Left lobe of liver (tissue), 2 donors: ENCODE measurements around the gene GAB2. TPM values are rescaled to one million over a fixed set of nuclear protein-coding genes. Genes with fewer than 3 reads are reported as not detected.
A peak's percentile ranks its signal among the peaks of the same experiment; 100 is the strongest.

Experiments
- ATAC-seq: fragments of 200-7000 bp; cut with Tn5 transposase; one replicate; pipeline ENCODE4 v1.9.1; 2020; ENCODE audit warnings: mild to moderate bottlenecking, moderate library complexity
- DNase-seq: peaks from one replicate; pipeline ENCODE4 v3.0.0-alpha.2; 2020; ENCODE audit warnings: low spot score
- total RNA-seq: library from RNA; stranded (reverse); gene quantifications from one replicate; pipeline ENCODE4 v1.2.1, GENCODE V29; 2021
- donor health status: DM: no; HTN: no; CAD: no; lungs with moderate emphysema.
- donor health status: DM: no; HTN: yes; CAD: no.

Gene GAB2
- total RNA-seq, 1 donor from 2014 or later: 4.5 TPM

DNA sequence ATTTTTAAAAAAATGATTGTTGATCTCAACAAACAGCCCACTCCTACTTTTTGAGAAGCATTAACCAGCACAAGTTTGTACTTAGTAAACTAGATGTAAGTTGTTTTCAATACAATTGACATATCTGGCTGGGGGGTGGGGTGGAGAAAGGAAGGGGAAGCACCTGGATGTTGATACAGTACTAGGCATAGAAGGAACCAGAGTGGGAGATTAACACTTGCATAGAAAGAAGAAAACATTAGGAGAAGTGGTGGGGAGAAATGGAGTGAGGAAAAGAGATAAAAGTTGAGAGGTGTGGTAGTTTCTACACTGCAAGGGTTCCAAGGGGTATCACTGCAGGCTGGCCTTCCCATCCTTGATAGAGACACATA, 10.6 kb upstream of the GAB2 start:
- ATAC-seq (no peak), DNase-seq (no peak)

DNA sequence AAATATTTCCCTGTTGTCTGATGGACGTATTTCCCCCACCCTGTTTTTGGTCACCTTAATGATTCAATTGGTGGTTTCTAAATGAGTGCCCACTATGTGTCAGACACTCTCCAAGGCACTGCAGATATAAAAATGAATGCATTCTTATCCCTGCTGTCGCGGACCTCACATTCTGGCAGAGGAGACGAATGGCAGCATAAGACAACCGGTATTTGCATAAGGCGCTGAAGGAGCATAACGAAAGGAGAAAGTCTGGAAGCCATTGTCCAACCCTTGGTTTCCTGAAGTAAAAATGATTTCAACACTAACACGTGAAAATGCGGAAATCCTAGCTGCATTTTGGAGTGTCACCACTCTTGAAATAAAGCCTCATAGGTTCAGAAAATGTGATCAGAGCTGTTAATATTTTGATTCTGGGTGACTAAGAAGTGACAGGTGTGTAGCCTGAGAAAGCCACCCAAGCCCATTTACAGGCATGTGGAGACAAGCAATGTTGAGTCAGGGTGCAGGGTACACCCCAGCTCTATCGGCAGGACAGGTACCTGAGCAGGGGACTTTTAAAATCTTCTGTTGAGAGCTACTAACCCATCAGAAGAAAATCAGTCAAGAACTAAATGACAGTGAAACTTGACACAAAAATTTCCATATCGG, 10.1 kb upstream of the GAB2 start:
- ATAC-seq: no peak
- no peak for DNase-seq

DNA sequence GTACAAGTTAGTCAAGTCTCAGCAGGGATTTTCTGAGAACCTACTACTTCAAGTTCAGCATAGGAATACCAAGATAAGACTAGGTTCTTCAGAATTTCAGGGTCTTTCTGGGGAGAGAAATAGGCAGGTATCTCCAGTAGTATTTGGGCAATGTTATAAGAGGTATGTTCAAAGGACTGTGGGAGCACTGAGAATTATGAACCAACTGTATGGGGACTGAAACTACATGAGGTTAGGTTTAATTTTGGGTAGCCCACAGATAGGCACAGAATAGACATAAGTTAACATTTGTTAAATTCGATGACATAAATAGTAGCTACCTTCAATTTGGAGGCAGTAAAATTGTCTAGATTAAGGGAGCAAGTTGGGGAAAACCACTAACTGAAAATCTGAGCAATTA, 9.2 kb upstream of the GAB2 start:
- no peak for DNase-seq
- ATAC-seq: no peak

DNA sequence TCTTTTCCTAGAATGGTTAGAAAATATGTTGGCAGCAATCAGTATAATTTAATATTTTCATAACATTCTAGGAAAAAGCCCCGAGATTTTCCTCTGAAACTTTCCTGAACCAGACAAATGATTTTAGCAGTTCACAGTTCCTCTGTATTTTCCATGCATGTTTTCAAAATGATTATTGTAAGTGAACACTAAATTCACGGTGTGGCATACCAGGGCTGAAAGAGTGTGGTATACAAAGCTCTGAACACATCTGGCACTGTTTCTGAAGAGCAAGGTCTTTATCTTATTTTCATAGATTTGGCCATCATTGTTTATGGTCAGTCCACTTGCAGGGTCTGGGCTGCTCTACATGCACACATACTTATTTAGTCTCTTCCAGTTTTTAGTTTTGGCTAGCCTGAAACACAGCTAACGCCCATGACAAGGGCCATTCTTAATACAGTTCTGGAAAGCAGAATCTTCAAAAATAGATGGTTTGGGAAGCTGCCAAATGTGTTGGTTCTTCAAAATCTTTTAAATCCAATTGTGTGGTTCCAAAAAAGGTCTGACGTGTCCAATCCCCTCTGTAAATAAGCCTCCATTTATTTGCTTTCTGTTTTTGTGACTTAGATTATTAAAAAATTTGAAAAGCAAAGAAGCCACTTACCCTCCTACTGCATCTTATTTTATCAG, 7.9 kb upstream of the GAB2 start:
- ATAC-seq (no peak), DNase-seq (no peak)

DNA sequence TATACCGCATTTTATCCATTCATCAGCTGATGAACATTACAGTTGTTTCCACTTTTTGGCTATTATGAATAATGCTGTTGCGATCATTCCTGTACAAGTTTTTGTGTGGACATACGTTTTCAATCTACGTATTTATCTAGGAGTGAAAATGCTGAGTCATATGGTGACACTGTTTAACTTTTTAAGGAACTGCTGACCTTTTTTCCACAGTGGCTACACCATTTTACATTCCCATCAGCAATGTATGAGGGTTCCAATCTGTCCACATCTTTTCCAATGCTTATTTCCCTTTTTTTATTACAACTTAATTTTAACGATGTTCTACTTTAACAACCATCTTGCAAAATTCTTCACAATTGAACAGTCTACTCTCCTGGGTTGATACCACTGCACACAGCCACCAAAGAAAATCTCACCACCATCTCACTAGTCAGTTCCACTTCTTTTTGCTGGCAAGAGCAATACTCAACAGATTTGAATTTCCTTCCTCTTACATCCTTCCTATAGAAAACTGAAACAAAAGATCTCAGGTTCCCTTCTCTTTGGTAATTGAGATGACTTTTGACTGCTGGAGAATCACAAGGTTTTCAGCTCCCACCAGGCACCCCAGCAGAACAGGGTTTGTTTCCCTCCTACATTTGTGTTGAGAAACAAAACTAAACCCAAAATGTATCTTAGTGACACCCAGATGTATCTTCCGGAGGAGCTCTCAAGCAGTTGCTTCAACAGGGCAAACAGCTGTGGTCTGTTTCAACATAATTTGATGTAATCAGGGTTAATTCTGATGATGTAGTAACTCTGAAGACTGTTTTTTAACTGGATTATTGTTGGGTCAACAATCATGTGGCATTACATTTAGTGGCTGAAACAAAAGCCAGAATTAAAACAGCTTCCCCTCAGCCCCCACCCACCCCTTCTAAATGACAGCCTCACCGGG, 7.0 kb upstream of the GAB2 start:
- ATAC-seq (no peak), DNase-seq (no peak)

DNA sequence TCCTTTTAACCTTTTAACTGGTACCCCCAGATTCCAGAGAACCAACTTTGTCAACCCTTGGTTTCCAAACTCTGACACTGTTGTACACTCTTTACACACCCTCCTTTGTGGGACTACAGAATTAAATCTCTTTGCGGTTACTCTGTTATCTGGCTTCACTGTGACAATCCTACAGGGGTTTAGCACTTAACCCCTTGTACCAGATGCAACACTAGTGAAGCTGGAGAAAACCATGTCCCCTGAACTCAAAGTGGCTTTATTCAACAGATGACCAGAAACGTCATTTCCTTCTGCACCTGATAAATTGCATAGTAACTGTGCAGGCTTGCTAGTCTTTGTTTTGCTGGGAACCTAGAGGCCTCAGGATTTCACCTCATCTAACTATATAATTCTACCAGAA, 5.6 kb upstream of the GAB2 start:
- no peak for DNase-seq
- ATAC-seq: no peak

DNA sequence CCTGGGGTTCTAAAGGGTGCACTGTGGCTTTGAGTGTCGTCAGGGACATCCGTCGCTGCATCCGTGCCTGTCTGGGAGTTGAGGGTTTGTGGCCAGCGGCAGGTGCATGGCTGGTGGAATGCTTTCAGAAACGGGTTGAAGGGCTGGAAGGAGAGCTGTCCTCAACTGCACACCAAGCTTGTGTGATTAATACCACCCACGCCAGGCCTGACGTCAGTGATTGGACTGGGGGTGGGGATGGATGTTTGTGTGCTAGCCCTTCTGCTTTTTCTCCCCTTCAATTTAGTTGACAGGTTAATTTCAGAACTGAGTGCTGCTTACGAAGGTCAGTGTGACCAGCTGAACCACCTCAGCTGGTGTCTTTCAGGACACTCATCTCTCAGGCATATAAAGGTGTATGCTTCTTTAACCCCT, 3.2 kb upstream of the GAB2 start:
- no peak for DNase-seq
- ATAC-seq: no peak

DNA sequence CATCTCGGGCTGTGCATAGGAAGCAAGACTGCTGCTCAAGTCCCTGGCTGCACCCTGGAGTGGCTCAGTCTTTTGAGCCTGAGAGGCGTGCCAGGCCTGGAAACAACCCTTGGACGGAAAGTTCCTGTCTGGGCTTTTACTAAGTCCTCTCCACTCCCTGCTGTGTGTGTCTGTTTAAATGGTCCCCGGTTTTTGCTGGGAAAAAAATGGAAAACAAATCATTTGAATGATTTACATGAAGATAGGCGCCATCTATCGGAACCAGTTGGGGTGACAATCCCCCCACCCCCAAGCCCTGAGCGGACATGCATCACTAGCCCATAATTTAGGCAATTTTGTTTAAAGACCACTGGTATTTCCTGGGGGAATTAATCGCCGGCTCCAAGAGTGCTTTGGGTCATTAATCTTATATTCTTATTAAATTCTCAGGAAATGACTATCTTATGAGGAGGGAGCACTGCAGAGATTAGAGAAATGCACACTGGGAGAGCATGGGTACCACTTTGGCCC, 2.7 kb upstream of the GAB2 start:
- ATAC-seq (peak; percentile 5), DNase-seq (peak; percentile 57)

DNA sequence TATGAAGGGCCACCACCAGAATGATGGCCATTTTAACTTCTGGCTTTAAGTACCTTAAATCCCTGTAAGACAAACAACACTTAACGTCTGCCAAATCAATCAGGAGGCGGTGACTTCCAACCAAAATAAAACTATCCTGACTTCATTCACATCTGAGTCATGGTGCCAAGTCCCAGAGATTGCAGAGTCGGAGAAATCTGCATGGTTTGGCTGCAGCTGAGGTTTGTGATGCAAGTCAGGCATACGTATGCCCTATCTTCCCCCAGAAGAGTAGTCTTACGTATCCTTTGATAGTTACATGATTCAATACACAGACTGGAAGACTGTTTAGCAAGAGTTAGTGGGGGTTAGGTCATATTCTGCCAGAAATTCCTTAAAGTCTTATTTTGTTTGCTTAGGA, 1.7 kb upstream of the GAB2 start:
- ATAC-seq: peak; percentile 17
- DNase-seq: peak; percentile 58

DNA sequence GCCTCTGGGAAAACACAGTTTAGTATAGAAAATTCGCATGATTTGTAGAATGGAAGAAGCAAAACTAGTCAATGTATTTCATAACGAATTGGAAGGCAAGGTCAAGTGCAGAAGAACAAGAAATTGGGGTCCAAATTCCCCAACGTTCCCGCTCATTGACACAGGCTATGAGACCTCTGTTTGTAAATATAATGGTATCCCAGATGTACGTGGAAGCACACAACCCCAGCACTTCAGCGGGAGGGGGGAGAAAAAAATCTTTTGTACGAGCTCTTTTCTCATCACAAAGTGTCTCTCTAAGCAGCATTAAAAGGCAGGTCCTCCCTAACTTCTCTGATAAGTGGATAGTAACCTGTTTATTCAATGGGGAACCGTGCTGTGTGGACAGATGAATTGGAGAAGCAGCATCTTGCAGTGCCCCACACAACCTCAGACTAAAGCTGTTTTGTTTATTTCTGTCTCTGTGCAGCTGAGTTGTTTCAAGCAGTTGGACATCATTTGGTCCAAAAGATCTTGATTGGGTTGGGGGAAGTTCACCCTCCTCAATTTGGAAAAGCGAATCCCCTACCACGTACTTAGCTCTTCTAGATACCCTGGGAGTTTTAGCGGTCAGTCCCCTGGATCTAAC, 1.1 kb upstream of the GAB2 start:
- DNase-seq: no peak
- no peak for ATAC-seq

DNA sequence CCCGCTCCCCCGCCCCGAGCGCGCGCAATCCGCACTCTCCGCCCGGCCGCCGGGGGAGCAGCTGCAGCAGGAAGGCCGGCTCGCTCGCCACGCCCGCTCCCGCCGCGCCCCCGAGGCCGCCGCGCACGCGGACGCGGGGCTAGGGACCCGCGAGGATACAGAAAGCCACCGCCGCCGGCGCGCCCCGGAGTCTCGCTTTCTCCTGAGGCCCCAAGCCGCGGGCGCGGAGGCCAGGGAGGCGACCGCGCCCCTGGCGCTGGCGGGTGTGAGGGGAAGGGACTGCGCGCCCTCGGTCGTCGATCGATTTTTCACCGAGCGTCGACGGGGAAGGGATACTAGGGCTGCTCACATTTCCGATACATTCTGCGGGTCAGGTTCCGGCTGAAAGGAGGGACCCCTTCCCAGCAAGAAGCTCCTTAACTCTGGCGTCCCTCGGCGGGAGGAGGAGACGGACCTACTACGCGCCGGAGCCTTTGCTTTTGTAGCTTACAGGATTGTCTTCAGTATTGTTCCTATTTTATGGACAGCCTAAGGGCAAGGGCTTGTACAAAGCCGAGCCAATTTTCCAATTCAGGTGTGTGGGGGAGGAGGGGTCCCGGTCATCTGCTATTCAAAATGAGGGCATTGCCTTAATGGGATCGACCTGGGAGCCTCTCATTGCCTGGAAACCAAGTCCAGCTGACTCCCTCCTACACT, 416 bp upstream of the GAB2 start:
- peak; percentile 82 for DNase-seq
- peak; percentile 81 for ATAC-seq

DNA sequence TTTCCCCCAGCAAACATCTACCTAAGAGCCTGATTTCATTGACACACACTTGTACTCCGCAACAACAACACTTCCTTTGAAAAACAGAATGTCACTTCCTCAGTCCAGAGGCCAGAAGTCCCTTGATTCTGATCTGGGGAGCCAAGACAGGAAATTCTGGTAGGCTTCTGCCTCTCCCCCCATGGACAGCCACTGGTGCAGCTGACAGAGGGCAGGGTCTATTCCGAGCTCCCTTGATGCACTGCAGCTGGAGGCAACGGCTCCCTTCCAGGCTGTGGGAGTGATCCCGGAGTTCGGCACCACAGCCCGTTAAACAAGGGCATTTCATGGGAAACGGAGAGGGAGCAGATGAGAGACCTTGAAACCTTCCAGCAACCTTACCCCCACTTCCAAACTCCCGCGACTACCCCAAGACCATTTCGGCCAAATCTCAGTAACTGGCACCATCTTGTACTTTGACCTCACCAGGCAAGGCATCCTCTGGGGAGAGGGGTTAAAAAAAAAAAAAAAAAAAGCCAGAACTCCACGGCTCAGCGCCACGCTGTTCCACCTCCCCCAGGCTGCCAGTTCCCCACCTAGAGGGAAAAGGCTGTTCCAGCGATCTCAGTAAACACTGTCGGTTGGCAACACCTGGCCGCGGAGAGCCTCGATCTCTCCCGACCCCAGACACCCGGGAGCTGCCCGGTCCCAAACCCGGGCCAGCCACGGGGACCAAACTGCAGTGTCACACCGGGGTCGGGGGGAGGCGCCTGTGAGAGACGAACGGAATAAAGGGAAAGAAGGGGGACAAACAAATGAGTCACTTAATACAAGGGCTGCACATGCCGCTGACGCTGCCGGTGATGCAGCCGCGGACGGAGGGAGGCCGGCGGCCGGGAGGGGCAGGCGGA, 1.1 kb downstream of the GAB2 start:
- ATAC-seq: peak; percentile 69
- peak; percentile 84 for DNase-seq

DNA sequence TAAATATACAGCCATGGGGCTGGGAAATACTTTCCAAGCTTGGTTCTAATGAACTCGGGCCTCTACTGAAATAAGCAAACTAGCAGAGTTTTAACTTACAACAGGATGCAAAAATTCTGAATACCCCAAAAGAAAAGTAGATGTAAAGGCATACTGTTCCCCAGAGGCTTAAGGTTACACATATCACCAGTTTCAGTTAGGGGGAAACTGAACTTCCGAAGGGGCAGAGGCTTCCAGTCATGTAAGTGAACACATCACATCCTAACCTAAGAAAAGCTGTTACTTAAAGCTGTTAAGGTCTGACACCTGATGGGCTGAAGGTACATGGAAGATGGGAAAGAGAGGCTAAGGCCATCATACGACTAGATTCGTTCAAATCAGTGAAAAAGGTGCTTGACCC, 2.3 kb downstream of the GAB2 start:
- ATAC-seq (no peak), DNase-seq (no peak)

DNA sequence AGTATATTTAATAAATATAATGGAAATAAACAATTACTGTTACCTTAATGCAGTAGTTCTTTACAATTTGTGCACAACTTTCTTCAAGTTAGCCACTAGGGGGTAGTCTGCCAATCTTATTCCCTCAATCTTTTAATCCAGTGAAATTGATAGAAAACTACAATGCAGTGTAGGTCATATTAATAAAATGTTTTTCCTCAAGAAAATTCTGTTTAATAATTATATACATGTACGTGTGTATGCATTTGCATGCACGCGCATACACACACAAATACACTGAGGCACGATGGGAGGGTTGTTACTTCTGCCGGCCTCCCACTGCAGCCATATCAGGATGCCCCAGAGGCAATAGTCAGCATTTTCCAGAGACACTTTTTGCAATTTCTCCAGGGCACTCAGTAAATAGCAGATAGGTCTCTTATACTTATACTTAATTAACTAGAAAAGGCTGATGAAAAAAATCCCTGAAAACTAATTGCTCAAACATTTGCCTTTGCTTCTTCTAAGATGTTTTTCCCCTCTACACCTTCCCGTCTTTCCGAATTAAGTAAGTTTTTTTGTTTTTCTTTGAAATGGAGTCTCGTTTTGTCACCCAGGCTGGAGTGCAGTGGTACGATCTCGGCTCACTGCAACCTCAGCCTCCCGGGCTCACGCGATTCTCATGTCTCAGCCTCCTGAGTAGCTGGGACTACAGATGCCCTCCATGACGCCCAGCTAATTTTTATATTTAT, 3.1 kb downstream of the GAB2 start:
- DNase-seq (no peak), ATAC-seq (no peak)

DNA sequence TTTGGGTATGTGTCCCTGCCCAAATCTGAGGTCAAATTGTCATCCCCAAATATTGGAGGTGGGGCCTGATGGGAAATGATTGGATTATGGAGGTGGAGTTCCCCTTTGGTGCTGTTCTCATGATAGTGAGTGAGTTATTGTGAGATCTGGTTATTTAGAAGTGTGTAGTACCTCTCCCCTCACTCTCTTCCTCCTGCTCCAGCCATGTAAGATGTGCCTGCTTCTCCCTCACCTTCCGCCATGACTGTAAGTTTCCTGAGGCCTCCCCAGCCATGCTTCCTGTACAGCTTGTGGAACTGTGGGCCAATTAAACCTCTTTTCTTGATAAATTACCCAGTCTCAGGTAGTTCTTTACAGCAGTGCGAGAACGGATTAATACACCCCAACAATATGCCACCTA, 9.0 kb downstream of the GAB2 start:
- ATAC-seq (no peak), DNase-seq (no peak)

DNA sequence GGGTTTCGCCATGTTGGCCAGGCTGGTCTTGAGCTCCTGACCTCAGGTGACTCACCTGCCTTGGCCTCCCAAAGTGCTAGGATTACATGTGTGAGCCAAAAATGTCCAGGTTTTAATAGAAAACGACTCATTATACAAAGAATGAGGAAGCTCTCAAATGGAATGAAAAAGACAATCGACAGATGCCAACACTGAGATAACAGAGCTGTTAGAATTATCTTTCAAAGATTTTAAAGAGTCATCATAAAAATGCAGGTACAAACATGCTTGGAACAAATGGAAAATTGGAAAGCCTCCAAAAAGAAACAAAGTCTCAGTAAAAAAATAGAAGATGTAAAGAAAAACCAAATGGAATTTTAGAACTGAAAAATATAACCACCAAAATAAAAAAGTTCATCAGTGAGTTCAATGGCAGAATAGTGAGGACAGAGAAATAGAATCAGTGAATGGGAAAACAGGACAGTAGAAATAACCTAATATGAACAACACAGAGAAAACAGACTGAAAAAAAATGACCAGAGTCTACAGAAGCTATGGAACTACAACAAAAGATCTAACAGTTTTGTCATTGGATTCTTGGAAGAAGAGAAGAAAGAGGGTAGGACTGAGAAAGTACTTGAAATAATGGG, 10.9 kb downstream of the GAB2 start:
- no peak for DNase-seq
- no peak for ATAC-seq

DNA sequence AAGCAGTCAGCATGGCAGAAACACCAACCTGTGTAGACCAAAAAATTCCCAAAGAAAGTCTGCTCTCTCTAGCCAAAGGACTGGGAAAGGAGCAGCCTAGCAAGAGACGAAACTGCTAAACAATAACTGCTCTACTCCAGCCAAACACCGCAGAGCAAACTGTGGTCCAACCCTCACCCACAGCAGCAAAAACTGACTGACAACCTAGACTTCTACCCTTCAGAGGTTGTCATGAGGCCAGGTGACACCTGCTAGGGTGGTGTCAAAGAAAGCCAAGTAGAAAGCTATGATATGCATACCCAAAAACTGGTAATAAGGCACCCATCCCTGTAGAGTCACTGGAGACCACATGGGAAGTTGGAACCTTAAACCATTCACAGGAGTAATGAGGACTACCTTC, 11.8 kb downstream of the GAB2 start:
- ATAC-seq (no peak), DNase-seq (no peak)

DNA sequence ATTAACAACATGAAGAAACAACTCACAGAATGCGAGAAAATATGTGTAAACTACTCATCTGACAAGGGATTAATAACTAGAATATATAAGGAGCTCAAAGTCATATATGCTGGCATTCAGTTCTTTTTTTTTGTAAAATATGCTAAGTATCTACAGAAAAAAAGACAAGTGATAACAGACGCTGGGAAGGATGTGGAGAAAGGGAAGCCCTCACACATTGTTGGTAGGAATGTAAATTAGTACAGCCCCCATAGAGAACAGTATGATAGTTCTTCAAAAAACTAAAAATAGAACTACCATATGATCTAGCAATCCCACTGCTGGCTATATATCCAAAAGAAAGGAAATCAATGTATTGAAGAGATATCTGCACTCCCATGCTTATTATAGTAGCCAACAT, 13.8 kb downstream of the GAB2 start:
- DNase-seq: no peak
- ATAC-seq: no peak
